Epithelial cell of proximal tubule (primary cell): ENCODE results near the gene FBXL7. TPM values are rescaled to one million over a fixed set of nuclear protein-coding genes. Genes with fewer than 3 reads are reported as not detected.

ENCODE experiments used
- DNase-seq: peaks from one replicate; pipeline ENCODE4 v3.0.0-alpha.2; 2011; ENCODE audit warnings: low read depth
- H3K4me3 ChIP-seq: 2 replicates; pipeline ENCODE4 v1.5.1; 2011; ENCODE audit warnings: low read depth, mild to moderate bottlenecking, low read length
- CTCF ChIP-seq: conservative IDR thresholded peaks from 2 replicates; pipeline ENCODE4 v1.5.1; 2012; ENCODE audit warnings: low read depth, mild to moderate bottlenecking, low read length
- total RNA-seq: library from RNA; depleted of rRNA; stranded (reverse); fragments of >200 nt; gene quantifications from 2 replicates; pipeline ENCODE4 v1.2.3, GENCODE V29; 2015

The FBXL7 gene
- total RNA-seq, 1 donor from 2014 or later = 5.6 TPM

GRCh38 chr5:15762668-15763067 lies 262.7 kb downstream of the FBXL7 start:
- no peak overlapping the region for H3K4me3 ChIP-seq
- no peak for DNase-seq
- no peak for TF ChIP-seq CTCF

- no peak for DNase-seq
- H3K4me3 ChIP-seq = no peak overlapping the region
- TF ChIP-seq CTCF = no peak
These were observed 263.8 kb downstream of the FBXL7 start for GRCh38 chr5:15763754-15764153.

- no peak for DNase-seq
These were observed 269.0 kb downstream of the FBXL7 start for GRCh38 chr5:15768936-15769335.

DNA sequence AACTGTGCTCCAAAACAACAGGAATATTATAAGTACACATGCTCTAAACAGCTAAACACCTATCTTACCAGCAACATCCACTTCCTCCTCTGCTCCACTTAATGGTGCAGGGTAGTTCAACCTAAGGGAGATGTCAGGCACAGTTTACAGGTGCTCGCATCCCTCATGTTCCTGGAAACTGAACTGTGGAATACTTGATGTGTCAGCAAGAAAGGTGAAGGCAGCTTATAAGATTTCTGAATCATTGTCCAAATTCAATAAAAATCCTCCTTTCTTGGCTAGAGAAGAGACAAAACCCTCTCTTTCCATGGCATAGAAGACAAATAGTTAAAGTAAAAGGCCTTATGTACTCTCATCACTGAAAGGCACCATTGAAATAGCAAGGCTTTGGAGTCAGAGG lies 272.2 kb downstream of the FBXL7 start:
- DNase-seq = no peak
- no peak for TF ChIP-seq CTCF
- no peak overlapping the region for H3K4me3 ChIP-seq

More at GRCh38 chr5:15768936-15769335, 269.0 kb downstream of the FBXL7 start:
- no peak overlapping the region for H3K4me3 ChIP-seq
- no peak for TF ChIP-seq CTCF

DNA sequence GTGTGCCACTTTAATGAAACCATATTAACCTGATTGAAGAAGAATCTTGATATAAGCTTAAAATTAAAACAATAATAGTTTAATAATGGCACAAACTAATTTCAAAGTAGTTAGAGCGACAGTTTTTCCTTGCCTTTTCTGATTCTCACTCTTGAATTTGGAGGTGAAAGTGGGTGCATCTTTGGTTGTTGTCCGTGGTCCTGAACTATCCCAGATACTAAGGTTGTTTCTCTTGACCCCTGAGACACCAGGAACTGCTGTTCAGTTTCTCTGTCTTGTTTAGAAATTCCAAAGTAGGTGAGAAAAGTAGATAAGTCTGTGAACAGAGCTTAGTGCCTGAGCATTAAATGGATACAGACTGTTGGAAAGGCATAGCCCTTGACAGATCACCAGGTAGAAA lies 274.7 kb downstream of the FBXL7 start:
- TF ChIP-seq CTCF = no peak
- H3K4me3 ChIP-seq = no peak overlapping the region
- DNase-seq = no peak

DNA sequence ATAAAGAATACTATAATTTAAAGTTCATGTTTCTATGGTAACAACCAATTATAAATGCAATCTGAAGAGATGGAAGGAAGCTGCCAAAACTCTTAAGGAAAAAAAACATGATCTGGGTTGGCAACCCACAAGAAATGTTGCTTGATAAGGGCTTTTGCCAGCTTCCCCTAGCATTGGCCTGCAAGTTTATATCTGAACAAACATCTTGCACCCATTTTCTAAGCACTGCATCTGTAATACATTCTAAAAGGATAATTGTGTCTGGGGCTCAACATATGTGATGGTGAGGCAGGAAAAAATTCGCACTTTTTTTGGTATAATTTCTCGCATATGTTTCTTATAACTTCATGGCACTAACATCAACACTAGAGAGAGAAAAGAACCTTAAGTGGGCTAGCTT lies 276.4 kb downstream of the FBXL7 start:
- no peak overlapping the region for H3K4me3 ChIP-seq
- no peak for TF ChIP-seq CTCF
- DNase-seq = no peak

DNA sequence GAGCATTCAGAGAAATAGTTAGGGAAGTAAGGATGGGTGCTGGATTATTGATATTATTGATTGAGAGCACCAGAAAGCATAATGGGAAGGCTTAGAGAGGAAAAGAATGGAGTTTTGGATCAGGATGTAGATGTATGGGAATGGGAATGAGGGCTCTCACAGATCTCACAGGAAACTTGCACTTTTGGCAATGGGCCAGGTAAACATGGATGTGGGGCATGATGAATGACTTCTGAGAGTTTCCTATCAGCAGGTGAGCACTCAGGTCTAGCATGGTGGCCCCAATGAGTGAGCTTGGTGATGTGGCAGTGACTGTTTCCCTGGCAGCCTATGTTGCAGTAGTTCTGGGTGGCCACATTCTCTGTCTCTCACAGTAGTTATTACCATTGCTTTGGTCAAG lies 283.8 kb downstream of the FBXL7 start:
- H3K4me3 ChIP-seq = no peak overlapping the region
- TF ChIP-seq CTCF = no peak
- DNase-seq = no peak
